Stomach smooth muscle (tissue), 2 donors: ENCODE results near the gene TRIM28.
A peak's percentile ranks its signal among the peaks of the same experiment; 100 is the strongest.

Experiments used
- H3K27ac ChIP-seq: one replicate; pipeline ENCODE4 v1.7.0; 2013; ENCODE audit warnings: mild to moderate bottlenecking, low read length, inconsistent platforms
- H3K27me3 ChIP-seq, 2 donors: one replicate each; pipeline ENCODE4 v1.7.0; 2013; ENCODE audit warnings: low read length in 2 of 2; ENCODE audit not compliant: insufficient read depth in 2 of 2, control insufficient read depth in 1 of 2
- H3K36me3 ChIP-seq, 2 donors: one replicate each; pipeline ENCODE4 v1.7.0; 2013; ENCODE audit warnings: low read length in 2 of 2; ENCODE audit not compliant: control insufficient read depth in 2 of 2, insufficient read depth in 2 of 2
- H3K4me1 ChIP-seq: one replicate; pipeline ENCODE4 v1.7.0; 2013; ENCODE audit warnings: low read length; ENCODE audit not compliant: control insufficient read depth, insufficient read depth
- H3K4me3 ChIP-seq, 2 donors: one replicate each; pipeline ENCODE4 v1.7.0; 2013; ENCODE audit warnings: low read length in 2 of 2
- H3K9ac ChIP-seq, 2 donors: one replicate each; pipeline ENCODE4 v1.7.0; 2013; ENCODE audit warnings: low read length in 2 of 2, mild to moderate bottlenecking in 1 of 2
- H3K9me3 ChIP-seq, 2 donors: one replicate each; pipeline ENCODE4 v1.7.0; 2013; ENCODE audit warnings: low read length in 2 of 2; ENCODE audit not compliant: control insufficient read depth in 2 of 2
- donor health status: healthy.
- donor health status: Pancreatic carcinoma.

The TRIM28 gene

DNA sequence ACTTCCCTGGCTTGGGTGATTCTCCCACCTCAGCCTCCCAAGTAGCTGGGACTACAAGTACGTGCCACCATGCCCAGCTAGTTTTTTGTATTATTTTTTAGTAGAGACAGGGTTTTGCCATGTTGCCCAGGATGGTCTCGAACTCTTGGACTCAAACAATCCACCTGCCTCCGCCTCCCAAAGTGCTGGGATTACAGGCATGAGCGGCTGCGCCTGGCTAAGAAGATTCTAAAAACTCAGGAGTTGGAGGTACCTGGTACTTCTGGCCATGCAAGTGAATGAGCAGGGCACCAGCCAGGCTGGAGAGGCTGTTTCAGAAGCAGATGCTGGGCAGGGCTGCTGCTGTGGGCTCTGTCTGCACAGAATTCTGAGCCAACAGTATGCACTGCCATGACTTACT lies 23.1 kb downstream of the TRIM28 start:
- Histone ChIP-seq H3K4me1 (peaks cover 20% of the 10 kb centered on the region), H3K36me3 (peaks cover 7 to 24% of the 10 kb centered on the region in 2 donors), H3K4me3 (no peak overlapping the region), H3K9ac (no peak overlapping the region), H3K27ac (no peak overlapping the region), H3K27me3 (no peaks in the 10 kb centered on the region), H3K9me3 (no peaks in the 10 kb centered on the region)

DNA sequence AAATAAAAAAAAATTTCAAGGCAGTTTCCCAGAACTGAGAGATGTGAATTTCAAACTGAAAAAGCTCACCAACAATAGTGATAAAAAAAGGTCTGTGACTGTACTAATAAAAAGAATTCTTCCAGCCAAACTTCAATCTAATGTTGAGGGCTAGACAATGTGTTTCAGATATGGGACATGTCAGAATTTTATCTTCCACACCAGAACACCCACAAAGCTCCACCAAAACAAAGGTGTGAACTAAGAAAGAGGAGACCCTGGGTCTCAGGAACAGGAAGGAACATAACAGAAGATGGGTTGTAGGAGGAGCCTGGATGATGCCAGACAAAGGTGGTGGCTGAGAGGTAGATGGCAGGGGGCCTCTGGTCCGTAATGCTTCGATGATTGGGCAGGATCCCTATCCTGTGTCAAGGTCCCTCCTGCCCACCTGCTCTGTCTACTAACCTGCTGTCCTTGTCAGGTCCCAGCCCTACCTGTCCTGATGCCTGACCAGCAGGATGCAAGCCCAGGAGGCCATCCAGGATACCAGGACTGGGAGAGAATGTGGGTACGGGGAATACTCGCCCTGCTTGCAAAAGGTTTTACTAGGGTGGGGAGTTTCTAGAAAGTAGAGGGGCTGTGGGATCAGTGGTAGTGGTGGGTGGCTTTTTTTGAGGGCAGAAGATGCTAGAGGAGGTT lies 24.7 kb downstream of the TRIM28 start:
- H3K9ac ChIP-seq: no peak overlapping the region
- no peaks in the 10 kb centered on the region for H3K9me3 ChIP-seq
- peaks cover 14% of the 10 kb centered on the region for H3K4me1 ChIP-seq
- H3K27ac ChIP-seq: no peak overlapping the region
- no peaks in the 10 kb centered on the region for H3K27me3 ChIP-seq
- H3K4me3 ChIP-seq: no peak overlapping the region
- peaks cover 7 to 24% of the 10 kb centered on the region in 2 donors for H3K36me3 ChIP-seq

DNA sequence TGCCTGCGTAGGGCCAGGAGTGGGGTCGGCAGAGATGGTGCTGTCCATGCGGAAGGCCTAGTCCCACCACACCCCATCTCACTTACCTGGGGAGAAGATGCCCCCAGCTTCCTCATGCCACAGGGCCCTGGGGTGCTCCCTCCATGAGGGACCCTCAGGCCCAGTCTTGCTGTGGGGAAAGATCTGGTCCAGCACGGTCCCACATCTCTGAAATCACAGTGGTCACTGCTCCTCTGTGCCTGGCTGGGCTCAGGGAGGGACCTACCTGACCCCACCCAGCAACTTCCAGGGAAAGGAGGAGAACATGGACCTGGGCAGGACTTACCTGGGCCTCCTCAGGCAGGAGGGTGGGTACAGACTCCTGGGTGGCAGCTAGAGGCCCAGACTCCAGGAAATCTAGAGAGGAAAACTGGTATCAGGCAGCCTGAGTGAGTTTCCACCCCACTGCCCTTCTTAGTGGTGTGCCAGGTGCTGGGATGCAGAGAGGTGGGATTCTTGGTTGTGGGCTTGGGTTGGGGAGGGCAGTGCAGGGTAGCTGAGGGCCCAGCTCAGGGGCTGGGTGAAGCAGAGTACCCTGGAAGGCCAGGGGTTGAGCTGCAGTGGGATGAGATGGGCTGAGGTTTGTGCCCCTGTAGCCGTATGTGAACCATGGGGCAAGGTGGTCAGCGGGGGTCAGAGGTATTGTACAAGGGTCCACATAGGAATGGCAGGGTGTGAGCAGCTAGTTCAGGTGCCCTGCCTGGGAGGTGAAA lies 25.5 kb downstream of the TRIM28 start:
- Histone ChIP-seq H3K27me3 (no peaks in the 10 kb centered on the region), H3K9me3 (no peaks in the 10 kb centered on the region), H3K27ac (no peak overlapping the region), H3K4me1 (peaks cover 18% of the 10 kb centered on the region), H3K36me3 (peaks cover 7 to 24% of the 10 kb centered on the region in 2 donors), H3K9ac (no peak overlapping the region), H3K4me3 (no peak overlapping the region)

DNA sequence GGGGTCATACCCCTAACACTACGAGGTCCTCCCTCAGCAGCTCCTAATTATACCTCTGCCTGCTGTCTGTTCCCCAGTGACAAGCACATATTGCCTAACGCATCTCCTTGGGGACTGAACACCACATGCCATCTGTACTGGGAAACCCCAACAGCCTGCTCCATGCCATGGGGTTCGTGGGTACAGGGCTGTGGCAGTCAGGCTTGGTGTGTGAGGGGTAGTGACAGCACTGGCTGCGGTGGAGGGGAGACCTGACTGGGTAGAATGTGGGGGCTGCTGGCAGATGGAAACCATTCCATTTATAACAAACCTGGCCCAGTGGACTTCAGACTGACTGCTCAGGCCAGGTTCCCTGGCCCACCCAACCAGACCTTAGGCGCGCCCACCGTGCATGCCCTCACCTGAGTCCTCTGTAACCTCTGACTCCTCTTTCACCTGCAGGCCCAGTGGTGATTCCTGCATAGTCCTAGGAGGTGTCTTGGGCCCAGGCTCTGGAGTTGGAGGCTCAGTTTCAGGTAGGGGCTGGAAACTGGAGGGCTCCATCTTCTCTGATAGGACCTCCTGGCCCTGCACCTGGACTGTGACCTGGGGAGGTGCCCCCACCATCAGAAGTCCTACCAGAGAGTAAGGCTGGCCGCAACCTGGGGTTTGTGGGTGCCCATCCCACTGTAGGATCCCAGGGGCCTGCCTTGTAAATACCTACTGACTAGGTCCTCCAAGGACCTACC lies 26.2 kb downstream of the TRIM28 start:
- no peak overlapping the region for H3K27ac ChIP-seq
- H3K9me3 ChIP-seq: no peaks in the 10 kb centered on the region
- peaks cover 20% of the 10 kb centered on the region for H3K4me1 ChIP-seq
- H3K9ac ChIP-seq: no peak overlapping the region
- H3K4me3 ChIP-seq: no peak overlapping the region
- no peaks in the 10 kb centered on the region for H3K27me3 ChIP-seq
- H3K36me3 ChIP-seq: peaks cover 7 to 24% of the 10 kb centered on the region in 2 donors

DNA sequence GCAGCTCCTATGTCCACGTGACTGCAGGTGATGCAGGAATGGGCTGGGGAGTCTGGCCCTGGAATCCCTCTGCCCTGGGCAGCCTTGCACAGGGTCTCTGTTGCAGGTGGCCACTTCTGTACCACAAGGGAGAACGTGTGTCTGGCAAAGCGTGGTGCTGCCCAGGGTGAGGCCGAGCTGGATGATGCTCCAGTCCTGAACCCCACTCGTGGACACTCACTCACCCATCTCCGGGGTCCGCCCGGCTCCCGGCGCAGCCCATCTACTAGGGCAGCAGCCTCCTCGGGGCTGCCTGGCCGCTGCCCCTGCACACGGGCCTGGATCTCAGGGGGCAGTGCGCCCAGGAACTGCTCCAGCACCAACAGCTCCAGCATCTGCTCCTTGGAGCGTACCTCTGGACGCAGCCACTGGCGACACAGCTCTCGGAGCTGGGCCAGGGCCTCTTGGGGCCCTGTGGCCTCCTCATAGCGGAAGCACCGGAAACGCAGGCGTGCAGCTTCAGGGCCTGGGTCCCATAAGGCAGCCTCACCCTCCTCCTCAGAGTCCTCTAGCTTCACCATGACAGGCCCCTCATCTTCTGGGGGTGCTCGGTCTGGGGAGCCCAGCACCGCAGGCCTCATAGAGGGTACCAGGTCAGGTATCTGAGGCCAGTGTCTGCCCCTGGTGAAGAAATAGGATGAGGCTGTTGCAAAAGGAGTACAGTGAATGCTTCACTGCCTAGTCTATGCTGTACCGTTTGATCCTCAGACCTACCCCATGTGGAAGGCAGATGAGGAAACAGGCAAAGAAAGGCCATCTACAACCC lies 27.1 kb downstream of the TRIM28 start:
- H3K9me3 ChIP-seq: no peaks in the 10 kb centered on the region
- H3K36me3 ChIP-seq: peaks cover 7 to 24% of the 10 kb centered on the region in 2 donors
- peaks cover 26% of the 10 kb centered on the region for H3K4me1 ChIP-seq
- H3K4me3 ChIP-seq: no peak overlapping the region
- no peaks in the 10 kb centered on the region for H3K27me3 ChIP-seq
- no peak overlapping the region for H3K27ac ChIP-seq
- H3K9ac ChIP-seq: no peak overlapping the region

DNA sequence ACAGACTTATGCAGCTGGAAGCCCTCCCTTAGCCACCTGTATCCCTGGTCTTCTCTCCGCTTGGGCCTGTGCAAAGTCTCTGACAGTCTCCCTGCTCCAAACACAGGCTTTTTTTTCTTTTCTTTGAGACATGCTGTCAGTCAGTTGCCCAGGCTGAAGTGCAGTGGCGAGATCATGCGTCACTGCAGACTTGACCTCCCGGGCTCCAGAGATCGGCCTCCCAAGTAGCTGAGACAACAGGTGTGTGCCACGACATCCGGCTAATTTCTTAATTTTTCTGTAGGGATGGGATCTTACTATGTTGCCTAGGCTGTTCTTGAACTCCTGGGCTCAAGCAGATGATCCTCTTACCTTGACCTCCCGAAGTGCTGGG lies 27.7 kb downstream of the TRIM28 start:
- Histone ChIP-seq H3K9me3 (no peaks in the 10 kb centered on the region), H3K27me3 (no peaks in the 10 kb centered on the region), H3K4me3 (no peak overlapping the region), H3K27ac (no peak overlapping the region), H3K4me1 (peaks cover 28% of the 10 kb centered on the region), H3K9ac (no peak overlapping the region), H3K36me3 (peaks cover 7 to 24% of the 10 kb centered on the region in 2 donors)

DNA sequence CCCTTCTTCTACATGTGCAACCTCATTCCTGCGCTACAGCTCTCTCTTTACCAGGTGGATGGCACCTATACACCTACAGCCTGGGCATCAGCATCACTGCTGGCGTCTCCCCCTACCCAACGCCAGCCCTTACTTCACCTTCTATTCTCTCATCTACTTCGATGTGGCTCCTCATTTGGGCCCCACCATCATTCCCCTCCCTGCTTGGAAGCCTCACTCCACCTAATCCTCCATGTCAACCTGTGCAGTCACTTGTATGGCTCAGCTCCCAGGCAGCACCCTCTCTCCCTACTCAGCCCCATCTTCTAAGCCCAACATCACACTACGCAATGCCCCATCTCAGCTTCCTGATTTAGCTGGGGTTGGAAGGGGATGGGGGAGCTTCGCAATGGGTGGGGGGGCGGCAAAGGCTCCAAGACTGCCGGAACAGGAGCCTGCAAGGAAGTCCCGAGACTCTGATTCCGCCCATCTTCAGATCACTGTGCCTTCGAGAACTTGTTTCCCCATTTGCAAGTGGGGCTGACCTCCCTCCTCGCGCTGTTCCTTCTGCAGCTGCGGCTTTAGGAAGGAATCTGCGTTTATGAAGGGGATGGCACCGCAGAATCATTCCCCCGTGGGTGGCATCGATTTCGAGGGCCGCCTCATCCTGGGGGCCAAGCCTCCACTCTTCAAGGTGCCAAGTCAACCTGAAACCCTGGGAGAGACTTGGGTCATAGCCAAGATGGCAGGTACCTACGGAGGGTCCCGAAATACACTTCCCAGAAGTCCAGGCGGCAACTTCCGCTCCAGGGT lies 28.4 kb downstream of the TRIM28 start:
- Histone ChIP-seq H3K36me3 (peaks cover 7 to 23% of the 10 kb centered on the region in 2 donors), H3K27ac (peak overlapping the region; percentile 95), H3K4me1 (peaks cover 28% of the 10 kb centered on the region), H3K9me3 (no peaks in the 10 kb centered on the region), H3K4me3 (peak overlapping the region; percentile 78 to 98), H3K9ac (peak overlapping the region; percentile 47 to 89), H3K27me3 (no peaks in the 10 kb centered on the region)

DNA sequence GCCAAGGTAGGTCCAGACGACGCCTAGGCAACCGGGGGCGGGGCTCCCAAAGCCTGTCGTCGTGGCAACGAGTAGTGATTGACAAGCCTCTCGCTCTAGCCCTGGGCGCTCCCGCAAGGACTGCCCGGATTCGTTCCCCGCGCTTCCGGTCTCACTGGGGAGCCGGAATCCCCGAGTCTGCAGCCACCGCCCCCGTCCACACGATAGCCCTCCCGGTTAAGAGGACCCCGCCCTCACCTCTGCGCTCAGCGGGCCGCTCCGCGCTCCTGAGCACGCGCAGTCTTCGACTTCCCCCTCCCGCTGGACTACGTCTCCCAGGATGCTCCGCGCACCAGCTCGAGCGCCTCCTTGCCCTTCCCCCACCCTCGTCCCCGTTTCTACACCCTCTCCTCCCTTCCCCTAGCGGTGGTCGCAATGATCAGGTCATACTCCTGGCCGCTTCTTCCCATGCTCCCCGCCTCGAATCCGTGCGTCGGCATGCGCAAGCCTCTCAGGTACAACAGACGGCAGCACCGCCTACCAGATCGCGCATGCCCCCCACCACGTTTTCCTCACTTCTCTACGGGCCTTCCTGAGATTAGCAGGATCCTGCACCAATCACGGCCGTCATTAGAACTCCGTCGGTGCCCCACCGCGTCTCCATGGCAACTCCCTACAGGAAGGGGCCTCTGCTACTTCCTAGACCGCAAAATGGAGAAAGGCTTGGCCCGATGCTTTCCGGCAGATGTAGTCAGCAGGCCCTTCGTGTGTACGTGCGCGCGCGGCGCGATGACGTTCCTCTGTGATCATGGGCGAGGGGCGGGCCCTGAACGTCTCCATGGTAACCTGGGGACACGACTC lies 29.2 kb downstream of the TRIM28 start, which contains the start of gene MZF1:
Gene MZF1, minus strand, starts transcription at position 518 of the 840 bp plus-strand sequence. CDS start 1,946 bp downstream, outside the sequence.
- Histone ChIP-seq H3K4me1 (peaks cover 31% of the 10 kb centered on the region), H3K27ac (peak within 1 kb of the TSS; percentile 95), H3K27me3 (no peaks in the 10 kb centered on the region), H3K9me3 (no peaks in the 10 kb centered on the region), H3K36me3 (peaks cover 7 to 19% of the 10 kb centered on the region in 2 donors), H3K4me3 (peak within 1 kb of the TSS; percentile 78 to 98), H3K9ac (peak within 1 kb of the TSS; percentile 89 to 92)

DNA sequence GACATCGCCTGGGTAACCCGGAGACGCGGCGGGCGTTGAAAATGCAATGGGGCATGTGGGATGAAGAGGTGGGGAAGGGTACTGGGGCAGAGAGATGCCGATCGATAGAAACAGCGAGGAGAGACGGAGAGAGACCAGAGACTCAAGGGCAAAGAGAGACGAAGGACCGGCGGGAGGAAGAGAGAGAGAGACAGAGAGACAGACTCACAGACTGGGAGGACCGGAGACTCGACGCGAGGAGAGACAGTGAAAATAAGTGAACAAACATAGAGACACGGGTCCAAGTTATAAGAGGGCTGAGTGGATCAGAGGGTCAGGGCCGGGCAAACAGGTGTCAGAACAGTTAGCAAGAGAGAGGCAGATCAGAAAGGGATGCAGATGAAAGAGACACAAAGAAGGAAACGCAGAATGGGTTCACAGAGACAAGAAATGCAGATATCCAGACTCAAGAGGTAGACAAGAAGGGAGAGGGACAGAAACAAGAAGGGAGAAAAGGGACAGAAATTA lies 29.8 kb downstream of the TRIM28 start:
- H3K9me3 ChIP-seq: no peaks in the 10 kb centered on the region
- H3K9ac ChIP-seq: peak overlapping the region; percentile 85 to 89
- no peaks in the 10 kb centered on the region for H3K27me3 ChIP-seq
- H3K4me1 ChIP-seq: peaks cover 31% of the 10 kb centered on the region
- peaks cover 7 to 18% of the 10 kb centered on the region in 2 donors for H3K36me3 ChIP-seq
- H3K4me3 ChIP-seq: peak overlapping the region; percentile 78 to 98
- peak overlapping the region; percentile 95 for H3K27ac ChIP-seq
